Muscle layer of duodenum (tissue), 2 donors: ENCODE measurements around the gene NRAP.

Source experiments
- H3K27ac ChIP-seq: one replicate; pipeline ENCODE4 v1.7.0; 2013; ENCODE audit warnings: mild to moderate bottlenecking, low read length
- H3K27me3 ChIP-seq: one replicate; pipeline ENCODE4 v1.7.0; 2013; ENCODE audit warnings: low read depth, mild to moderate bottlenecking, control low read depth, low read length
- H3K36me3 ChIP-seq, 2 donors: one replicate each; pipeline ENCODE4 v1.7.0; 2013; ENCODE audit warnings: low read length in 2 of 2, control low read depth in 1 of 2, mild to moderate bottlenecking in 1 of 2; ENCODE audit not compliant: insufficient read depth in 2 of 2, control insufficient read depth in 1 of 2
- H3K4me1 ChIP-seq, 2 donors: one replicate each; pipeline ENCODE4 v1.7.0; 2013; ENCODE audit warnings: low read length in 2 of 2, mild to moderate bottlenecking in 2 of 2, control low read depth in 1 of 2, moderate library complexity in 1 of 2; ENCODE audit not compliant: insufficient read depth in 2 of 2, control insufficient read depth in 1 of 2
- H3K4me3 ChIP-seq, 2 donors: one replicate each; pipeline ENCODE4 v1.7.0; 2013; ENCODE audit warnings: low read length in 2 of 2, low read depth in 1 of 2, mild to moderate bottlenecking in 1 of 2
- H3K9me3 ChIP-seq, 2 donors: one replicate each; pipeline ENCODE4 v1.7.0; 2013; ENCODE audit warnings: low read length in 2 of 2, control low read depth in 1 of 2, mild to moderate bottlenecking in 1 of 2; ENCODE audit not compliant: control insufficient read depth in 1 of 2
- donor health status: healthy.

The NRAP gene

GRCh38 chr10:113600569-113600968, 63.3 kb downstream of the NRAP start:
- H3K27ac ChIP-seq = no peak overlapping the region
- H3K4me3 ChIP-seq = no peak overlapping the region
- no peaks in the 10 kb centered on the region for H3K36me3 ChIP-seq
- no peaks in the 10 kb centered on the region for H3K9me3 ChIP-seq
- H3K4me1 ChIP-seq = no peaks in the 10 kb centered on the region
- H3K27me3 ChIP-seq = no peaks in the 10 kb centered on the region

- Histone ChIP-seq H3K4me3 (no peak overlapping the region), H3K27ac (no peak overlapping the region), H3K9me3 (no peaks in the 10 kb centered on the region), H3K4me1 (no peaks in the 10 kb centered on the region), H3K36me3 (no peaks in the 10 kb centered on the region), H3K27me3 (no peaks in the 10 kb centered on the region)
Observed at GRCh38 chr10:113594652-113595051, 69.2 kb downstream of the NRAP start.

GRCh38 chr10:113592380-113592779, 71.5 kb downstream of the NRAP start:
- H3K27me3 ChIP-seq = no peaks in the 10 kb centered on the region
- no peak overlapping the region for H3K4me3 ChIP-seq
- no peaks in the 10 kb centered on the region for H3K9me3 ChIP-seq
- no peaks in the 10 kb centered on the region for H3K4me1 ChIP-seq
- H3K36me3 ChIP-seq = no peaks in the 10 kb centered on the region
- H3K27ac ChIP-seq = no peak overlapping the region

- Histone ChIP-seq H3K27me3 (no peaks in the 10 kb centered on the region), H3K4me3 (no peak overlapping the region), H3K36me3 (no peaks in the 10 kb centered on the region), H3K9me3 (no peaks in the 10 kb centered on the region), H3K27ac (no peak overlapping the region), H3K4me1 (no peaks in the 10 kb centered on the region)
Observed at GRCh38 chr10:113590581-113590980, 73.3 kb downstream of the NRAP start.

GRCh38 chr10:113589201-113589770, 74.6 kb downstream of the NRAP start:
- Histone ChIP-seq H3K4me3 (no peak overlapping the region), H3K27me3 (no peaks in the 10 kb centered on the region), H3K36me3 (no peaks in the 10 kb centered on the region), H3K4me1 (no peaks in the 10 kb centered on the region), H3K27ac (no peak overlapping the region), H3K9me3 (no peaks in the 10 kb centered on the region)

- no peak overlapping the region for H3K27ac ChIP-seq
- H3K36me3 ChIP-seq = no peaks in the 10 kb centered on the region
Observed at GRCh38 chr10:113585949-113586348, 77.9 kb downstream of the NRAP start.

GRCh38 chr10:113583571-113583970, 80.3 kb downstream of the NRAP start:
- Histone ChIP-seq H3K36me3 (no peaks in the 10 kb centered on the region), H3K27me3 (no peaks in the 10 kb centered on the region), H3K27ac (no peak overlapping the region), H3K4me1 (no peaks in the 10 kb centered on the region), H3K4me3 (no peak overlapping the region), H3K9me3 (no peaks in the 10 kb centered on the region)

More at GRCh38 chr10:113585949-113586348, 77.9 kb downstream of the NRAP start:
- Histone ChIP-seq H3K4me1 (no peaks in the 10 kb centered on the region), H3K9me3 (no peaks in the 10 kb centered on the region), H3K4me3 (no peak overlapping the region), H3K27me3 (no peaks in the 10 kb centered on the region)

GRCh38 chr10:113581092-113581491, 82.7 kb downstream of the NRAP start:
- Histone ChIP-seq H3K4me3 (no peak overlapping the region), H3K36me3 (no peaks in the 10 kb centered on the region), H3K4me1 (no peaks in the 10 kb centered on the region), H3K27me3 (no peaks in the 10 kb centered on the region), H3K27ac (no peak overlapping the region), H3K9me3 (no peaks in the 10 kb centered on the region)

- H3K4me3 ChIP-seq = no peak overlapping the region
- no peaks in the 10 kb centered on the region for H3K36me3 ChIP-seq
- H3K9me3 ChIP-seq = no peaks in the 10 kb centered on the region
- H3K27me3 ChIP-seq = no peaks in the 10 kb centered on the region
- H3K4me1 ChIP-seq = no peaks in the 10 kb centered on the region
- no peak overlapping the region for H3K27ac ChIP-seq
Observed at GRCh38 chr10:113578773-113579172, 85.1 kb downstream of the NRAP start.

GRCh38 chr10:113576852-113577251, 87.0 kb downstream of the NRAP start:
- Histone ChIP-seq H3K27ac (no peak overlapping the region), H3K9me3 (no peaks in the 10 kb centered on the region), H3K27me3 (no peaks in the 10 kb centered on the region), H3K4me1 (no peaks in the 10 kb centered on the region), H3K36me3 (no peaks in the 10 kb centered on the region), H3K4me3 (no peak overlapping the region)

GRCh38 chr10:113573368-113573767, 90.5 kb downstream of the NRAP start:
- H3K9me3 ChIP-seq = no peaks in the 10 kb centered on the region
- H3K36me3 ChIP-seq = no peaks in the 10 kb centered on the region
- no peak overlapping the region for H3K27ac ChIP-seq
- H3K4me1 ChIP-seq = no peaks in the 10 kb centered on the region
- no peak overlapping the region for H3K4me3 ChIP-seq
- no peaks in the 10 kb centered on the region for H3K27me3 ChIP-seq

- H3K9me3 ChIP-seq = no peaks in the 10 kb centered on the region
- no peaks in the 10 kb centered on the region for H3K36me3 ChIP-seq
- no peaks in the 10 kb centered on the region for H3K4me1 ChIP-seq
- no peak overlapping the region for H3K27ac ChIP-seq
- no peaks in the 10 kb centered on the region for H3K27me3 ChIP-seq
- H3K4me3 ChIP-seq = no peak overlapping the region
Observed at GRCh38 chr10:113572520-113573290, 91.1 kb downstream of the NRAP start.
